GM23338 (cell line): ENCODE results near the gene TMCO1. TPM values are rescaled to one million over a fixed set of nuclear protein-coding genes. Genes with fewer than 3 reads are reported as not detected.
"Not testable (repeated sequence)": the region's sequence is repeated elsewhere in the genome, so short reads cannot be mapped to it uniquely, and the experiment has no call there.

ENCODE experiments used
- ATAC-seq: fragments of 200-7000 bp; cut with Tn5 transposase; 3 replicates; pipeline ENCODE4 v1.9.1; 2020
- DNase-seq: peaks from one replicate; pipeline ENCODE4 v3.0.0-alpha.2; 2015; ENCODE audit warnings: low spot score
- H2AFZ ChIP-seq: fragments of 200-600 bp; sonication (generic); 2 replicates; pipeline ENCODE4 v1.8.0; 2016; ENCODE audit warnings: antibody characterized with exemption, mild to moderate bottlenecking, moderate library complexity
- H3F3A ChIP-seq: fragments of 200-600 bp; sonication (generic); replicated peaks from 2 replicates; pipeline ENCODE4 v1.8.0; 2017; ENCODE audit warnings: antibody characterized with exemption, mixed run types, low read depth
- H3K27ac ChIP-seq: fragments of 200-600 bp; sonication (generic); 2 replicates; pipeline ENCODE4 v1.6.1; 2016; ENCODE audit warnings: low read depth
- H3K27me3 ChIP-seq: fragments of 200-600 bp; sonication (generic); 2 replicates; pipeline ENCODE4 v1.8.0; 2016; ENCODE audit warnings: mild to moderate bottlenecking, mixed run types, moderate library complexity; ENCODE audit not compliant: insufficient read depth
- H3K36me3 ChIP-seq: fragments of 200-600 bp; sonication (generic); 2 replicates; pipeline ENCODE4 v1.8.0; 2016; ENCODE audit warnings: mild to moderate bottlenecking; ENCODE audit not compliant: insufficient read depth
- H3K4me1 ChIP-seq: fragments of 200-600 bp; sonication (generic); 2 replicates; pipeline ENCODE4 v1.8.0; 2016; ENCODE audit warnings: mild to moderate bottlenecking, moderate library complexity; ENCODE audit not compliant: insufficient read depth
- H3K4me2 ChIP-seq: fragments of 200-600 bp; sonication (generic); 2 replicates; pipeline ENCODE4 v1.7.1; 2017; ENCODE audit warnings: mixed run types
- H3K4me3 ChIP-seq: fragments of 200-600 bp; sonication (generic); 2 replicates; pipeline ENCODE4 v1.6.1; 2016; ENCODE audit warnings: mixed run types
- H3K79me2 ChIP-seq: fragments of 200-600 bp; sonication (generic); replicated peaks from 2 replicates; pipeline ENCODE4 v1.8.0; 2017; ENCODE audit warnings: mild to moderate bottlenecking; ENCODE audit not compliant: insufficient read depth
- H3K9me2 ChIP-seq: fragments of 200-600 bp; sonication (generic); 2 replicates; pipeline ENCODE4 v1.8.0; 2017; ENCODE audit not compliant: insufficient read depth
- H4K20me1 ChIP-seq: fragments of 200-600 bp; sonication (generic); replicated peaks from 2 replicates; pipeline ENCODE4 v1.8.0; 2017; ENCODE audit warnings: mild to moderate bottlenecking; ENCODE audit not compliant: insufficient read depth
- H3K27ac Mint-ChIP-seq: 2 replicates; pipeline ENCODE4 v1.8.0; 2020; ENCODE audit warnings: inconsistent platforms, mild to moderate bottlenecking, moderate library complexity, mixed read lengths
- H3K27me3 Mint-ChIP-seq: 3 replicates; pipeline ENCODE4 v1.8.0; 2022; ENCODE audit warnings: low read depth, mild to moderate bottlenecking, moderate library complexity, mixed read lengths, inconsistent platforms; ENCODE audit not compliant: insufficient read depth, poor library complexity
- H3K36me3 Mint-ChIP-seq: 3 replicates; pipeline ENCODE4 v1.8.0; 2021; ENCODE audit warnings: low read depth, mild to moderate bottlenecking, inconsistent platforms, moderate library complexity, mixed read lengths
- H3K4me1 Mint-ChIP-seq: 3 replicates; pipeline ENCODE4 v1.8.0; 2020; ENCODE audit warnings: mild to moderate bottlenecking, inconsistent platforms, mixed read lengths
- H3K4me3 Mint-ChIP-seq: 3 replicates; pipeline ENCODE4 v1.8.0; 2021; ENCODE audit warnings: moderate library complexity, mild to moderate bottlenecking, inconsistent platforms, mixed read lengths
- H3K9me3 Mint-ChIP-seq: 3 replicates; pipeline ENCODE4 v1.8.0; 2020; ENCODE audit warnings: moderate library complexity, mild to moderate bottlenecking, inconsistent platforms, mixed read lengths
- CREB1 ChIP-seq: fragments of 250-450 bp; sonication (Bioruptor Pico); IDR thresholded peaks from 2 replicates; pipeline ENCODE4 v1.5.0; 2020; ENCODE audit warnings: low read depth, mild to moderate bottlenecking, moderate library complexity
- CTCF ChIP-seq, 2 experiments: fragments of 200-600 bp in 1 of 2; sonication (generic) in 1 of 2; conservative IDR thresholded peaks; 2 replicates each; pipeline versions ENCODE4 v1.5.1 to v1.6.1; 2016 to 2017; ENCODE audit warnings: antibody characterized with exemption in 2 of 2, low read depth in 2 of 2, mild to moderate bottlenecking in 2 of 2, moderate library complexity in 1 of 2
- ETS1 ChIP-seq: IDR thresholded peaks from 2 replicates; pipeline ENCODE4 v1.6.1; 2016; ENCODE audit warnings: antibody characterized with exemption
- JUNB ChIP-seq: IDR thresholded peaks from one replicate; pipeline ENCODE4 v1.6.1; 2016; ENCODE audit warnings: antibody characterized with exemption; ENCODE audit not compliant: unreplicated experiment
- POLR2AphosphoS5 ChIP-seq: IDR thresholded peaks from 2 replicates; pipeline ENCODE4 v1.6.1; 2016; ENCODE audit warnings: antibody characterized with exemption, low read depth
- ZNF462 ChIP-seq: fragments of 250-450 bp; sonication (Bioruptor Pico); IDR thresholded peaks from 2 replicates; pipeline ENCODE4 v1.5.0; 2020; ENCODE audit warnings: mild to moderate bottlenecking, moderate library complexity
- polyA plus RNA-seq: library from polyadenylated mRNA; unstranded; fragments of >200 nt; fragmentation: Nextera tagmentation; extraction: Ambion mirVana; gene quantifications from 2 replicates; pipeline ENCODE4 v1.2.1, GENCODE V29; 2016
- total RNA-seq: library from RNA; depleted of rRNA; stranded (reverse); fragments of >200 nt; shearing (Covaris generic); gene quantifications from 2 replicates; pipeline ENCODE4 v1.2.3, GENCODE V29; 2014

Gene TMCO1
- total and polyA plus RNA-seq, 2 experiments from 2014 or later, result 38.3 to 116 TPM

- TF ChIP-seq ZNF462 (CRISPR knock-in tag) (no peak), POLR2AphosphoS5 (no peak), CREB1 (CRISPR knock-in tag) (no peak), CTCF (conservative IDR thresholded peaks at IDR 0.05; ENCODE audit: low read depth in 2 of 2) (no peak), JUNB (no peak), ETS1 (no peak)
These were observed 84.7 kb downstream of the TMCO1 start (continued) for GRCh38 chr1:165683848-165684485.

- H3K27ac Mint-ChIP-seq, result not testable (repeated sequence)
These were observed 87.9 kb downstream of the TMCO1 start for GRCh38 chr1:165680773-165681172.

More at GRCh38 chr1:165680773-165681172, 87.9 kb downstream of the TMCO1 start:
- not testable (repeated sequence) for H3K9me3 Mint-ChIP-seq, H3K4me1 ChIP-seq, H3K9me2 ChIP-seq, H3K4me2 ChIP-seq, ATAC-seq, H3K27me3 Mint-ChIP-seq, H3K4me1 Mint-ChIP-seq, H3K4me3 ChIP-seq, H3F3A ChIP-seq, H3K27me3 ChIP-seq, H2AFZ ChIP-seq, H4K20me1 ChIP-seq, DNase-seq, H3K27ac ChIP-seq, H3K4me3 Mint-ChIP-seq
- H3K36me3 ChIP-seq, result peaks cover 16% of the 10 kb centered on the region
- H3K36me3 Mint-ChIP-seq, result peaks cover 59% of the 10 kb centered on the region
- H3K79me2 ChIP-seq, result peaks cover 25% of the 10 kb centered on the region
